ENCODE data around the gene IGF2BP1. TPM values are rescaled to one million over a fixed set of nuclear protein-coding genes. Genes with fewer than 3 reads are reported as not detected.

Gene IGF2BP1
- polyA plus RNA-seq, 1 of the 3 experiments (the other 2 are of a cell fraction), result 0.05 TPM

DNA sequence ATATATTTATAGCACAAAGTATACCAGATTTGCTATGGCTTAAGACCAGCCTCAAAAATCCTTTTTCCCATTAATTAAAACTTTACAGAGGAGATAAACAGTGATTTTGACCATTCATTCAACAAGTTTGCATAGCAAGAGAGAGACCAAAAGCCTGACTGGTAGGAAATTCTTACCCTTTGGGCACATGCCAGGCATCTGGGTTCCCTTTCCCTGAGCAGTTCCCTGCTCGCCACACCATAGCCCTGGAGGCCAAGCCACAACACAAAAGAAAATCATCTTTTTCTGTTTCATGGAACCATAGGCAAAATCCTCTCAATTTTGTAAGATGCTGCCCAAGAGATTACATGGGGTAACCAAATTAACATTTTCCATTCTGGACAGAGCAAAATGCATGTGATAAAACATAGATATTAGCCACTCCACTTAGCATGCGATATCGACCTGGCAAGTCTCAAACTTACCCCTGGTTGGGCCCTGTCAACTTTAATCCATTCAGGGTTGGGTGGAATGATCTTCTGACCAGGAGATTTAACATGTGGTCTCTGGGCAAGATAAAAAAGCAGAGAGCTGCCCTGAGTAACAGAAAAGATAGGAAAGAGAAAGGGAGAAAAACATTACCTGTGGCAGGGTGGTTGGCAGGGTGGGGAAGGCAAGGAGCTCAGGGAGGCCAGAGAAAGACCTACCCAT, 77.8 kb downstream of the IGF2BP1 start:
- DNase-seq, result no peak
- Histone ChIP-seq H3K27ac (ENCODE audit: low read depth in 2 of 2, low read length in 1 of 2) (no peak overlapping the region), H4K20me1 (ENCODE audit: insufficient read depth) (no peaks in the 10 kb centered on the region), H3K4me3 (ENCODE audit: low read depth in 2 of 2, low read length in 1 of 2) (no peak overlapping the region), H3K4me2 (no peak overlapping the region), H3K9me2 (no peaks in the 10 kb centered on the region), H3K4me1 (ENCODE audit: control insufficient read depth in 1 of 2, insufficient read depth in 2 of 2, low read depth in 1 of 2, low read length in 1 of 2) (peaks cover 0 to 15% of the 10 kb centered on the region in 2 experiments; a peak in 2 of 4 replicates), H2AFZ (ENCODE audit: low read depth) (no peak overlapping the region), H3K9ac (no peak overlapping the region), H3F3A (replicated peaks; ENCODE audit: insufficient read depth) (peaks cover 17% of the 10 kb centered on the region), H3K9me3 (no peaks in the 10 kb centered on the region), H3K36me3 (replicated peaks in 1 of 2; ENCODE audit: control insufficient read depth in 1 of 2, insufficient read depth in 2 of 2, low read length in 1 of 2) (no peaks in the 10 kb centered on the region), H3K27me3 (ENCODE audit: insufficient read depth) (peaks cover 85% of the 10 kb centered on the region), H3K79me2 (ENCODE audit: insufficient read depth) (no peaks in the 10 kb centered on the region)
- 10% methylated on average over 3 of the region's 3 CpGs for WGBS (ENCODE audit: low lambda C conversion rate)
- no peak for TF ChIP-seq RCOR1 (IDR thresholded peaks at IDR 0.05; ENCODE audit: low read length)
- TF ChIP-seq FOXJ3 (CRISPR knock-in tag; IDR thresholded peaks at IDR 0.05), result no peak
- no peak for TF ChIP-seq EP300 (IDR thresholded peaks at IDR 0.05; ENCODE audit: borderline replicate concordance in 1 of 2, low read depth in 1 of 2, low read length in 1 of 2)
- TF ChIP-seq, protein P1, sequence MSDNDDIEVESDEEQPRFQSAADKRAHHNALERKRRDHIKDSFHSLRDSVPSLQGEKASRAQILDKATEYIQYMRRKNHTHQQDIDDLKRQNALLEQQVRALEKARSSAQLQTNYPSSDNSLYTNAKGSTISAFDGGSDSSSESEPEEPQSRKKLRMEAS (IDR thresholded peaks at IDR 0.05; ENCODE audit: low read depth), result no peak
- TF ChIP-seq MXI1 (IDR thresholded peaks at IDR 0.05; ENCODE audit: low read depth, low read length), result no peak
- TF ChIP-seq, protein P2, sequence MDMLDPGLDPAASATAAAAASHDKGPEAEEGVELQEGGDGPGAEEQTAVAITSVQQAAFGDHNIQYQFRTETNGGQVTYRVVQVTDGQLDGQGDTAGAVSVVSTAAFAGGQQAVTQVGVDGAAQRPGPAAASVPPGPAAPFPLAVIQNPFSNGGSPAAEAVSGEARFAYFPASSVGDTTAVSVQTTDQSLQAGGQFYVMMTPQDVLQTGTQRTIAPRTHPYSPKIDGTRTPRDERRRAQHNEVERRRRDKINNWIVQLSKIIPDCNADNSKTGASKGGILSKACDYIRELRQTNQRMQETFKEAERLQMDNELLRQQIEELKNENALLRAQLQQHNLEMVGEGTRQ (IDR thresholded peaks at IDR 0.05; ENCODE audit: borderline replicate concordance, low read depth, low read length), result no peak
- TF ChIP-seq MEF2A (IDR thresholded peaks at IDR 0.05; ENCODE audit: borderline replicate concordance, low read depth), result no peak
- TF ChIP-seq SIN3A (IDR thresholded peaks at IDR 0.05; ENCODE audit: borderline replicate concordance, low read depth, low read length), result no peak
- TF ChIP-seq, protein P3, sequence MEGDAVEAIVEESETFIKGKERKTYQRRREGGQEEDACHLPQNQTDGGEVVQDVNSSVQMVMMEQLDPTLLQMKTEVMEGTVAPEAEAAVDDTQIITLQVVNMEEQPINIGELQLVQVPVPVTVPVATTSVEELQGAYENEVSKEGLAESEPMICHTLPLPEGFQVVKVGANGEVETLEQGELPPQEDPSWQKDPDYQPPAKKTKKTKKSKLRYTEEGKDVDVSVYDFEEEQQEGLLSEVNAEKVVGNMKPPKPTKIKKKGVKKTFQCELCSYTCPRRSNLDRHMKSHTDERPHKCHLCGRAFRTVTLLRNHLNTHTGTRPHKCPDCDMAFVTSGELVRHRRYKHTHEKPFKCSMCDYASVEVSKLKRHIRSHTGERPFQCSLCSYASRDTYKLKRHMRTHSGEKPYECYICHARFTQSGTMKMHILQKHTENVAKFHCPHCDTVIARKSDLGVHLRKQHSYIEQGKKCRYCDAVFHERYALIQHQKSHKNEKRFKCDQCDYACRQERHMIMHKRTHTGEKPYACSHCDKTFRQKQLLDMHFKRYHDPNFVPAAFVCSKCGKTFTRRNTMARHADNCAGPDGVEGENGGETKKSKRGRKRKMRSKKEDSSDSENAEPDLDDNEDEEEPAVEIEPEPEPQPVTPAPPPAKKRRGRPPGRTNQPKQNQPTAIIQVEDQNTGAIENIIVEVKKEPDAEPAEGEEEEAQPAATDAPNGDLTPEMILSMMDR (IDR thresholded peaks at IDR 0.05), result no peak
- TF ChIP-seq, protein P4, sequence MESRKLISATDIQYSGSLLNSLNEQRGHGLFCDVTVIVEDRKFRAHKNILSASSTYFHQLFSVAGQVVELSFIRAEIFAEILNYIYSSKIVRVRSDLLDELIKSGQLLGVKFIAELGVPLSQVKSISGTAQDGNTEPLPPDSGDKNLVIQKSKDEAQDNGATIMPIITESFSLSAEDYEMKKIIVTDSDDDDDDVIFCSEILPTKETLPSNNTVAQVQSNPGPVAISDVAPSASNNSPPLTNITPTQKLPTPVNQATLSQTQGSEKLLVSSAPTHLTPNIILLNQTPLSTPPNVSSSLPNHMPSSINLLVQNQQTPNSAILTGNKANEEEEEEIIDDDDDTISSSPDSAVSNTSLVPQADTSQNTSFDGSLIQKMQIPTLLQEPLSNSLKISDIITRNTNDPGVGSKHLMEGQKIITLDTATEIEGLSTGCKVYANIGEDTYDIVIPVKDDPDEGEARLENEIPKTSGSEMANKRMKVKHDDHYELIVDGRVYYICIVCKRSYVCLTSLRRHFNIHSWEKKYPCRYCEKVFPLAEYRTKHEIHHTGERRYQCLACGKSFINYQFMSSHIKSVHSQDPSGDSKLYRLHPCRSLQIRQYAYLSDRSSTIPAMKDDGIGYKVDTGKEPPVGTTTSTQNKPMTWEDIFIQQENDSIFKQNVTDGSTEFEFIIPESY (IDR thresholded peaks at IDR 0.05; ENCODE audit: borderline replicate concordance, low read depth), result no peak
- no peak for TF ChIP-seq GATA2 (CRISPR knock-in tag; IDR thresholded peaks at IDR 0.05)
- no peak for TF ChIP-seq ELF1 (IDR thresholded peaks at IDR 0.05)
- no peak for TF ChIP-seq NFIC (IDR thresholded peaks at IDR 0.05; ENCODE audit: borderline replicate concordance)
- TF ChIP-seq JUND (IDR thresholded peaks at IDR 0.05), result no peak
- TF ChIP-seq RXRA (IDR thresholded peaks at IDR 0.05; ENCODE audit: borderline replicate concordance, low read depth), result no peak
- TF ChIP-seq, protein P5, sequence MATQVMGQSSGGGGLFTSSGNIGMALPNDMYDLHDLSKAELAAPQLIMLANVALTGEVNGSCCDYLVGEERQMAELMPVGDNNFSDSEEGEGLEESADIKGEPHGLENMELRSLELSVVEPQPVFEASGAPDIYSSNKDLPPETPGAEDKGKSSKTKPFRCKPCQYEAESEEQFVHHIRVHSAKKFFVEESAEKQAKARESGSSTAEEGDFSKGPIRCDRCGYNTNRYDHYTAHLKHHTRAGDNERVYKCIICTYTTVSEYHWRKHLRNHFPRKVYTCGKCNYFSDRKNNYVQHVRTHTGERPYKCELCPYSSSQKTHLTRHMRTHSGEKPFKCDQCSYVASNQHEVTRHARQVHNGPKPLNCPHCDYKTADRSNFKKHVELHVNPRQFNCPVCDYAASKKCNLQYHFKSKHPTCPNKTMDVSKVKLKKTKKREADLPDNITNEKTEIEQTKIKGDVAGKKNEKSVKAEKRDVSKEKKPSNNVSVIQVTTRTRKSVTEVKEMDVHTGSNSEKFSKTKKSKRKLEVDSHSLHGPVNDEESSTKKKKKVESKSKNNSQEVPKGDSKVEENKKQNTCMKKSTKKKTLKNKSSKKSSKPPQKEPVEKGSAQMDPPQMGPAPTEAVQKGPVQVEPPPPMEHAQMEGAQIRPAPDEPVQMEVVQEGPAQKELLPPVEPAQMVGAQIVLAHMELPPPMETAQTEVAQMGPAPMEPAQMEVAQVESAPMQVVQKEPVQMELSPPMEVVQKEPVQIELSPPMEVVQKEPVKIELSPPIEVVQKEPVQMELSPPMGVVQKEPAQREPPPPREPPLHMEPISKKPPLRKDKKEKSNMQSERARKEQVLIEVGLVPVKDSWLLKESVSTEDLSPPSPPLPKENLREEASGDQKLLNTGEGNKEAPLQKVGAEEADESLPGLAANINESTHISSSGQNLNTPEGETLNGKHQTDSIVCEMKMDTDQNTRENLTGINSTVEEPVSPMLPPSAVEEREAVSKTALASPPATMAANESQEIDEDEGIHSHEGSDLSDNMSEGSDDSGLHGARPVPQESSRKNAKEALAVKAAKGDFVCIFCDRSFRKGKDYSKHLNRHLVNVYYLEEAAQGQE (IDR thresholded peaks at IDR 0.05; ENCODE audit: low read depth, low read length), result no peak
- ChIA-PET CTCF (interaction anchor here (2.0 kb wide), 1 partner anchor 42 kb away, joined by 9 read pairs; no protein-coding TSS in a partner anchor), POLR2A (no interaction called here)

Data from SK-N-SH (cell line).